GM23248 (cell line): ENCODE measurements around the gene ZC3H12C. TPM values are rescaled to one million over a fixed set of nuclear protein-coding genes. Genes with fewer than 3 reads are reported as not detected.

Experiments
- DNase-seq: peaks from one replicate; pipeline ENCODE4 v3.0.0-alpha.2; 2015
- H2AFZ ChIP-seq: fragments of 200-600 bp; sonication (generic); 2 replicates; pipeline ENCODE4 v1.6.1; 2016; ENCODE audit warnings: antibody characterized with exemption
- H3F3A ChIP-seq: fragments of 200-600 bp; sonication (generic); 2 replicates; pipeline ENCODE4 v1.6.1; 2016; ENCODE audit warnings: mild to moderate bottlenecking, antibody characterized with exemption, mixed run types; ENCODE audit not compliant: insufficient read depth
- H3K27ac ChIP-seq: fragments of 200-600 bp; sonication (generic); 2 replicates; pipeline ENCODE4 v1.5.1; 2016; ENCODE audit warnings: mild to moderate bottlenecking
- H3K27me3 ChIP-seq: fragments of 200-600 bp; sonication (generic); replicated peaks from 2 replicates; pipeline ENCODE4 v1.6.1; 2016; ENCODE audit warnings: mild to moderate bottlenecking; ENCODE audit not compliant: insufficient read depth
- H3K36me3 ChIP-seq: fragments of 200-600 bp; sonication (generic); 2 replicates; pipeline ENCODE4 v1.6.1; 2016; ENCODE audit warnings: low read depth, mild to moderate bottlenecking
- H3K4me1 ChIP-seq: fragments of 200-600 bp; sonication (generic); 2 replicates; pipeline ENCODE4 v1.6.1; 2016; ENCODE audit warnings: mild to moderate bottlenecking; ENCODE audit not compliant: insufficient read depth
- H3K4me2 ChIP-seq: fragments of 200-600 bp; sonication (generic); one replicate; pipeline ENCODE4 v1.6.1; 2016; ENCODE audit warnings: mild to moderate bottlenecking; ENCODE audit not compliant: unreplicated experiment
- H3K4me3 ChIP-seq: fragments of 200-600 bp; sonication (generic); 2 replicates; pipeline ENCODE4 v1.5.1; 2016; ENCODE audit warnings: mild to moderate bottlenecking
- H3K79me2 ChIP-seq: fragments of 200-600 bp; sonication (generic); 2 replicates; pipeline ENCODE4 v1.6.1; 2016; ENCODE audit warnings: mild to moderate bottlenecking; ENCODE audit not compliant: insufficient read depth
- H3K9ac ChIP-seq: fragments of 200-600 bp; sonication (generic); 2 replicates; pipeline ENCODE4 v1.6.1; 2016; ENCODE audit warnings: mild to moderate bottlenecking
- H3K9me2 ChIP-seq: fragments of 200-600 bp; sonication (generic); 2 replicates; pipeline ENCODE4 v1.6.1; 2016; ENCODE audit warnings: mixed run types, mild to moderate bottlenecking, moderate library complexity; ENCODE audit not compliant: insufficient read depth
- H3K9me3 ChIP-seq: fragments of 200-600 bp; sonication (generic); one replicate; pipeline ENCODE4 v1.6.1; 2017; ENCODE audit warnings: low read depth
- H4K20me1 ChIP-seq: fragments of 200-600 bp; sonication (generic); 2 replicates; pipeline ENCODE4 v1.6.0; 2016; ENCODE audit not compliant: insufficient read depth
- EZH2 ChIP-seq: fragments of 200-600 bp; sonication (generic); IDR thresholded peaks from 2 replicates; pipeline ENCODE4 v1.6.1; 2018; ENCODE audit warnings: antibody characterized with exemption, mild to moderate bottlenecking; ENCODE audit not compliant: insufficient read depth, poor library complexity, severe bottlenecking
- EZH2phosphoT487 ChIP-seq: fragments of 200-600 bp; sonication (generic); IDR thresholded peaks from 2 replicates; pipeline ENCODE4 v1.6.1; 2018; ENCODE audit warnings: antibody characterized with exemption, moderate library complexity, mild to moderate bottlenecking, low read depth; ENCODE audit not compliant: insufficient read depth
- WGBS, 2 experiments: methylation state at CpG; one replicate each; pipeline ENCODE4 v1.1.6; 2015 to 2017; ENCODE audit warnings: low lambda C conversion rate in 2 of 2, low coverage in 1 of 2; ENCODE audit errors: missing lambda C conversion rate in 2 of 2; 5-methylcytosine and 5-hydroxymethylcytosine counted together
- in situ Hi-C: fragments of 300-500 bp; cut with MboI; formaldehyde crosslinking; loops from 2 replicates; pipeline ENCODE4 v1.15.0; 2020
- polyA plus RNA-seq: library from polyadenylated mRNA; unstranded; fragments of >200 nt; fragmentation: Nextera tagmentation; extraction: Ambion mirVana; gene quantifications from 2 replicates; pipeline ENCODE4 v1.2.1, GENCODE V29; 2016
- total RNA-seq: library from RNA; depleted of rRNA; stranded (reverse); fragments of >200 nt; shearing (Covaris generic); gene quantifications from 2 replicates; pipeline ENCODE4 v1.2.3, GENCODE V29; 2014

The ZC3H12C gene
- total and polyA plus RNA-seq, 2 experiments from 2014 or later = 1.4 to 5.3 TPM

GRCh38 chr11:110160016-110160415 lies 66.8 kb downstream of the ZC3H12C start:
- peak; percentile 57 for DNase-seq
- H3K9ac ChIP-seq = no peak overlapping the region
- 0 out of 2 replicates have a peak, but pooled peaks cover 15% of the 10 kb centered on the region for H3F3A ChIP-seq
- H3K4me1 ChIP-seq = peaks cover 12% of the 10 kb centered on the region
- no peak overlapping the region for H3K27ac ChIP-seq
- no peak overlapping the region for H3K4me3 ChIP-seq
- no peak overlapping the region for H2AFZ ChIP-seq
- H3K27me3 ChIP-seq = no peaks in the 10 kb centered on the region
- no peaks in the 10 kb centered on the region for H3K79me2 ChIP-seq
- TF ChIP-seq EZH2phosphoT487 (no peak), EZH2 (no peak)
- H3K4me2 ChIP-seq = peak overlapping the region; percentile 9
- 34 to 38% methylated on average over 3 of the region's 3 CpGs for WGBS, 2 experiments
- no peaks in the 10 kb centered on the region for H4K20me1 ChIP-seq
- peaks cover 12% of the 10 kb centered on the region; the same call in 1 of the 2 replicates for H3K36me3 ChIP-seq
- H3K9me3 ChIP-seq = no peaks in the 10 kb centered on the region
- no peaks in the 10 kb centered on the region for H3K9me2 ChIP-seq
- in situ Hi-C loops = no loop called here

GRCh38 chr11:110160437-110160836 lies 67.2 kb downstream of the ZC3H12C start:
- Histone ChIP-seq H3K4me2 (peak overlapping the region; percentile 9), H3F3A (0 out of 2 replicates have a peak, but pooled peaks cover 15% of the 10 kb centered on the region), H3K4me3 (no peak overlapping the region), H4K20me1 (no peaks in the 10 kb centered on the region), H3K79me2 (no peaks in the 10 kb centered on the region), H3K9me3 (no peaks in the 10 kb centered on the region), H3K9me2 (no peaks in the 10 kb centered on the region), H2AFZ (no peak overlapping the region), H3K9ac (no peak overlapping the region), H3K36me3 (peaks cover 12% of the 10 kb centered on the region; the same call in 1 of the 2 replicates), H3K4me1 (peaks cover 12% of the 10 kb centered on the region), H3K27me3 (no peaks in the 10 kb centered on the region), H3K27ac (no peak overlapping the region)
- WGBS, 2 experiments = 23 to 24% methylated on average over 2 of the region's 2 CpGs
- TF ChIP-seq EZH2 (no peak), EZH2phosphoT487 (no peak)
- in situ Hi-C loops = no loop called here
- DNase-seq = peak; percentile 24

- no peaks in the 10 kb centered on the region for H3K27me3 ChIP-seq
- no peak overlapping the region for H3K27ac ChIP-seq
- WGBS, 2 experiments = 79 to 83% methylated on average over 9 of the region's 9 CpGs
- peaks cover 12% of the 10 kb centered on the region for H3K4me1 ChIP-seq
- H3K36me3 ChIP-seq = peaks cover 12% of the 10 kb centered on the region; the same call in 1 of the 2 replicates
- no peak for TF ChIP-seq EZH2
- no peak for TF ChIP-seq EZH2phosphoT487
- in situ Hi-C loops = no loop called here
- H2AFZ ChIP-seq = no peak overlapping the region
- H3F3A ChIP-seq = 0 out of 2 replicates have a peak, but pooled peaks cover 15% of the 10 kb centered on the region
- H3K4me2 ChIP-seq = no peak overlapping the region
- no peak overlapping the region for H3K9ac ChIP-seq
- no peak for DNase-seq
- no peak overlapping the region for H3K4me3 ChIP-seq
- H3K9me2 ChIP-seq = no peaks in the 10 kb centered on the region
- H4K20me1 ChIP-seq = no peaks in the 10 kb centered on the region
- no peaks in the 10 kb centered on the region for H3K9me3 ChIP-seq
- H3K79me2 ChIP-seq = no peaks in the 10 kb centered on the region
Observed at GRCh38 chr11:110161061-110161460, 67.9 kb downstream of the ZC3H12C start.

- Histone ChIP-seq H4K20me1 (no peaks in the 10 kb centered on the region), H3K4me2 (no peak overlapping the region), H3K9me2 (no peaks in the 10 kb centered on the region), H3K4me1 (peaks cover 12% of the 10 kb centered on the region), H2AFZ (no peak overlapping the region), H3K79me2 (no peaks in the 10 kb centered on the region), H3K4me3 (no peak overlapping the region), H3K9ac (no peak overlapping the region), H3K27ac (no peak overlapping the region), H3K36me3 (peaks cover 12% of the 10 kb centered on the region; the same call in 1 of the 2 replicates), H3K27me3 (no peaks in the 10 kb centered on the region), H3K9me3 (no peaks in the 10 kb centered on the region), H3F3A (0 out of 2 replicates have a peak, but pooled peaks cover 15% of the 10 kb centered on the region)
- DNase-seq = peak; percentile 10
- in situ Hi-C loops = no loop called here
- TF ChIP-seq EZH2phosphoT487 (no peak), EZH2 (no peak)
Observed at GRCh38 chr11:110162216-110162615, 69.0 kb downstream of the ZC3H12C start.
